ENCODE results near the gene CRTAC1. TPM values are rescaled to one million over a fixed set of nuclear protein-coding genes. Genes with fewer than 3 reads are reported as not detected.

Gene CRTAC1
- total and polyA plus RNA-seq, 10 of the 15 experiments (the other 5 are each of a cell fraction or from before 2014, with no cell fraction given): 0.10 TPM; not detected in 9

DNA sequence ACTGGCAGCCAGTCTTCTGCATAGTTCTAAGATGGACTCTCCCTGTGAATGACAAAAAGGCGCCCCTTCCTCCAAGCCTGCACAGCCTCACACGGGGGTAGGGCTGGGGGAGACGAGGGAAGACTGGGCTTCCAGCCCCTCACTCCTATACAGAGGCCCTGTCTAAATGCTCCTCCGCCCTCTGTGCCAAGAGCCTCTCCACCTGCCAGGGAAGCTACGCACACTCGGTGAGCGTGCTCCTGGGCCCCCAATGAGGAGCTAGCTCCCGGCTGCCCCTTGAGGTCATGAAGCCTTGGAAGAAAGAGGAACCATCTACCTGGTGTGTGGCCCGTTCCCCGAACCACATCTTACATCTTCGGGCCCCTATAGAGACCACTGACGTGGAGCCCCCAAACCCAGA, 54.8 kb downstream of the CRTAC1 start:
- TF ChIP-seq EZH2 (IDR thresholded peaks at IDR 0.05; ENCODE audit: borderline replicate concordance, control insufficient read depth, low read depth, low read length) (no peak), ZNF622 (IDR thresholded peaks at IDR 0.05) (no peak), STAT3 (IDR thresholded peaks at IDR 0.05; ENCODE audit: low read depth, low read length) (no peak), IKZF2 (IDR thresholded peaks at IDR 0.05) (no peak), ZZZ3 (IDR thresholded peaks at IDR 0.05; ENCODE audit: control insufficient read depth, insufficient read length, low read depth) (no peak), RB1 (IDR thresholded peaks at IDR 0.05; ENCODE audit: borderline replicate concordance) (no peak)
- TF ChIP-seq, protein P1, sequence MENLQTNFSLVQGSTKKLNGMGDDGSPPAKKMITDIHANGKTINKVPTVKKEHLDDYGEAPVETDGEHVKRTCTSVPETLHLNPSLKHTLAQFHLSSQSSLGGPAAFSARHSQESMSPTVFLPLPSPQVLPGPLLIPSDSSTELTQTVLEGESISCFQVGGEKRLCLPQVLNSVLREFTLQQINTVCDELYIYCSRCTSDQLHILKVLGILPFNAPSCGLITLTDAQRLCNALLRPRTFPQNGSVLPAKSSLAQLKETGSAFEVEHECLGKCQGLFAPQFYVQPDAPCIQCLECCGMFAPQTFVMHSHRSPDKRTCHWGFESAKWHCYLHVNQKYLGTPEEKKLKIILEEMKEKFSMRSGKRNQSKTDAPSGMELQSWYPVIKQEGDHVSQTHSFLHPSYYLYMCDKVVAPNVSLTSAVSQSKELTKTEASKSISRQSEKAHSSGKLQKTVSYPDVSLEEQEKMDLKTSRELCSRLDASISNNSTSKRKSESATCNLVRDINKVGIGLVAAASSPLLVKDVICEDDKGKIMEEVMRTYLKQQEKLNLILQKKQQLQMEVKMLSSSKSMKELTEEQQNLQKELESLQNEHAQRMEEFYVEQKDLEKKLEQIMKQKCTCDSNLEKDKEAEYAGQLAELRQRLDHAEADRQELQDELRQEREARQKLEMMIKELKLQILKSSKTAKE (IDR thresholded peaks at IDR 0.05; ENCODE audit: low read depth, poor library complexity, severe bottlenecking): no peak
- TF ChIP-seq, protein P2, sequence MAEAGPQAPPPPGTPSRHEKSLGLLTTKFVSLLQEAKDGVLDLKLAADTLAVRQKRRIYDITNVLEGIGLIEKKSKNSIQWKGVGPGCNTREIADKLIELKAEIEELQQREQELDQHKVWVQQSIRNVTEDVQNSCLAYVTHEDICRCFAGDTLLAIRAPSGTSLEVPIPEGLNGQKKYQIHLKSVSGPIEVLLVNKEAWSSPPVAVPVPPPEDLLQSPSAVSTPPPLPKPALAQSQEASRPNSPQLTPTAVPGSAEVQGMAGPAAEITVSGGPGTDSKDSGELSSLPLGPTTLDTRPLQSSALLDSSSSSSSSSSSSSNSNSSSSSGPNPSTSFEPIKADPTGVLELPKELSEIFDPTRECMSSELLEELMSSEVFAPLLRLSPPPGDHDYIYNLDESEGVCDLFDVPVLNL (IDR thresholded peaks at IDR 0.05; ENCODE audit: low read depth, low read length): no peak
- POLR2A ChIA-PET: no interaction called here
- no peak for DNase-seq (ENCODE audit: low read depth, low spot score)
- H3K4me2 ChIP-seq (ENCODE audit: control insufficient read depth, insufficient read depth): no peak overlapping the region
- BruUV-seq (replicated peaks): no TSS peak
- H4K20me1 ChIP-seq (ENCODE audit: control insufficient read depth, insufficient read depth): no peaks in the 10 kb centered on the region
- no peaks in the 10 kb centered on the region for H3K4me1 ChIP-seq (ENCODE audit: control insufficient read depth, insufficient read depth, low read length)
- no peak overlapping the region for H2AFZ ChIP-seq (ENCODE audit: control insufficient read depth, low read depth, low read length)
- WGBS (ENCODE audit: insufficient coverage, insufficient replicate concordance, low lambda C conversion rate, missing lambda C conversion rate): 45% methylated on average over 12 of the region's 12 CpGs
- intact Hi-C loops (cut with micrococcal nuclease; ENCODE audit: unreplicated experiment): no loop called here
- in situ Hi-C loops (cut with MboI): no loop called here
- H3K4me3 ChIP-seq: no peak overlapping the region
- no peaks in the 10 kb centered on the region for H3K79me2 ChIP-seq (ENCODE audit: control insufficient read depth, insufficient read depth, low read length)
- H3K9me3 ChIP-seq (replicated peaks; ENCODE audit: control insufficient read depth, insufficient read depth, low read length): no peaks in the 10 kb centered on the region
- RAD21 ChIA-PET (ENCODE audit: unreplicated experiment): no interaction called here
- no peak for ATAC-seq
- no peak for FAIRE-seq
- peaks cover 0 to 7% of the 10 kb centered on the region in 2 experiments for H3K27me3 ChIP-seq (replicated peaks in 1 of 2; ENCODE audit: control insufficient read depth in 2 of 2, insufficient read depth in 2 of 2, low read length in 1 of 2)
- no peak overlapping the region for H3K27ac ChIP-seq (ENCODE audit: control insufficient read depth, insufficient read depth)
- CTCF ChIA-PET: no interaction called here
- no peak overlapping the region for H3K9ac ChIP-seq (ENCODE audit: control insufficient read depth, insufficient read depth, low read length)
- no peaks in the 10 kb centered on the region for H3K36me3 ChIP-seq (ENCODE audit: control insufficient read depth in 2 of 2, insufficient read depth in 2 of 2, low read length in 1 of 2)
- SMC1A ChIA-PET (ENCODE audit: uncharacterized antibody, unreplicated experiment): no interaction called here

All from GM12878 (cell line).